ENCODE data around the gene FSHB. TPM values are rescaled to one million over a fixed set of nuclear protein-coding genes. Genes with fewer than 3 reads are reported as not detected.

The FSHB gene
- total RNA-seq, 1 experiment from 2014 or later: not detected

- ChIA-PET CTCF (no interaction called here), POLR2A (ENCODE audit: unreplicated experiment) (no interaction called here)
- Histone ChIP-seq H3K9me2 (replicated peaks; ENCODE audit: low read length) (no peaks in the 10 kb centered on the region), H3K4me2 (ENCODE audit: low read length) (no peak overlapping the region), H3K27ac (ENCODE audit: low read length) (no peak overlapping the region), H2AFZ (ENCODE audit: low read length) (no peak overlapping the region), H3K4me3 (ENCODE audit: low read length) (no peak overlapping the region), H3K79me2 (ENCODE audit: low read length) (no peaks in the 10 kb centered on the region), H4K20me1 (ENCODE audit: low read length) (no peaks in the 10 kb centered on the region), H3K9ac (ENCODE audit: low read length) (no peak overlapping the region), H3K9me3 (ENCODE audit: low read length) (no peaks in the 10 kb centered on the region), H3K4me1 (ENCODE audit: insufficient read depth, low read length) (no peaks in the 10 kb centered on the region), H3F3A (ENCODE audit: low read length, unreplicated experiment) (no peaks in the 10 kb centered on the region), H3K36me3 (ENCODE audit: low read depth, low read length) (no peaks in the 10 kb centered on the region), H3K27me3 (ENCODE audit: low read length) (no peaks in the 10 kb centered on the region)
- intact Hi-C loops (cut with micrococcal nuclease): no loop called here
- no peak for ATAC-seq
- TF ChIP-seq CTCF (conservative IDR thresholded peaks at IDR 0.05; ENCODE audit: low read depth, low read length) (no peak), EZH2phosphoT487 (IDR thresholded peaks at IDR 0.05; ENCODE audit: borderline replicate concordance, low read length) (no peak), EZH2 (IDR thresholded peaks at IDR 0.05; ENCODE audit: low read length, unreplicated experiment) (no peak)
- DNase-seq: no peak
- BruUV-seq (replicated peaks): no TSS peak
Measured at GRCh38 chr11:30257058-30257457, 26.2 kb downstream of the FSHB start.

- POLR2A ChIA-PET (ENCODE audit: unreplicated experiment): no interaction called here
- H3K4me3 ChIP-seq (ENCODE audit: low read length): no peak overlapping the region
Measured at GRCh38 chr11:30258679-30259078, 27.9 kb downstream of the FSHB start.

GRCh38 chr11:30260813-30261212, 30.0 kb downstream of the FSHB start:
- Histone ChIP-seq H3K9me3 (ENCODE audit: low read length) (no peaks in the 10 kb centered on the region), H3K4me3 (ENCODE audit: low read length) (no peak overlapping the region), H3K9me2 (replicated peaks; ENCODE audit: low read length) (no peaks in the 10 kb centered on the region), H3K27ac (ENCODE audit: low read length) (no peak overlapping the region), H3K9ac (ENCODE audit: low read length) (no peak overlapping the region), H3K36me3 (ENCODE audit: low read depth, low read length) (no peaks in the 10 kb centered on the region), H2AFZ (ENCODE audit: low read length) (no peak overlapping the region), H4K20me1 (ENCODE audit: low read length) (no peaks in the 10 kb centered on the region), H3K4me2 (ENCODE audit: low read length) (no peak overlapping the region), H3F3A (ENCODE audit: low read length, unreplicated experiment) (no peaks in the 10 kb centered on the region), H3K4me1 (ENCODE audit: insufficient read depth, low read length) (no peaks in the 10 kb centered on the region), H3K79me2 (ENCODE audit: low read length) (no peaks in the 10 kb centered on the region), H3K27me3 (ENCODE audit: low read length) (no peaks in the 10 kb centered on the region)
- no peak for TF ChIP-seq CTCF (conservative IDR thresholded peaks at IDR 0.05; ENCODE audit: low read depth, low read length)
- TF ChIP-seq EZH2phosphoT487 (IDR thresholded peaks at IDR 0.05; ENCODE audit: borderline replicate concordance, low read length): no peak
- TF ChIP-seq EZH2 (IDR thresholded peaks at IDR 0.05; ENCODE audit: low read length, unreplicated experiment): no peak
- CTCF ChIA-PET: no interaction called here
- DNase-seq (no peak), ATAC-seq (no peak)
- intact Hi-C loops (cut with micrococcal nuclease): no loop called here
- POLR2A ChIA-PET (ENCODE audit: unreplicated experiment): no interaction called here
- BruUV-seq (replicated peaks): no TSS peak

More at GRCh38 chr11:30258679-30259078, 27.9 kb downstream of the FSHB start:
- no peak for TF ChIP-seq EZH2phosphoT487 (IDR thresholded peaks at IDR 0.05; ENCODE audit: borderline replicate concordance, low read length)
- TF ChIP-seq EZH2 (IDR thresholded peaks at IDR 0.05; ENCODE audit: low read length, unreplicated experiment): no peak
- TF ChIP-seq CTCF (conservative IDR thresholded peaks at IDR 0.05; ENCODE audit: low read depth, low read length): no peak
- ATAC-seq: no peak
- no peak overlapping the region for H2AFZ ChIP-seq (ENCODE audit: low read length)
- no peaks in the 10 kb centered on the region for H4K20me1 ChIP-seq (ENCODE audit: low read length)
- no peaks in the 10 kb centered on the region for H3K36me3 ChIP-seq (ENCODE audit: low read depth, low read length)
- no peaks in the 10 kb centered on the region for H3F3A ChIP-seq (ENCODE audit: low read length, unreplicated experiment)
- H3K79me2 ChIP-seq (ENCODE audit: low read length): no peaks in the 10 kb centered on the region
- H3K4me2 ChIP-seq (ENCODE audit: low read length): no peak overlapping the region
- intact Hi-C loops (cut with micrococcal nuclease): no loop called here
- H3K9me2 ChIP-seq (replicated peaks; ENCODE audit: low read length): no peaks in the 10 kb centered on the region
- H3K9me3 ChIP-seq (ENCODE audit: low read length): no peaks in the 10 kb centered on the region
- CTCF ChIA-PET: no interaction called here
- H3K9ac ChIP-seq (ENCODE audit: low read length): no peak overlapping the region
- H3K27ac ChIP-seq (ENCODE audit: low read length): no peak overlapping the region
- H3K4me1 ChIP-seq (ENCODE audit: insufficient read depth, low read length): no peaks in the 10 kb centered on the region
- BruUV-seq (replicated peaks): no TSS peak
- DNase-seq: no peak
- no peaks in the 10 kb centered on the region for H3K27me3 ChIP-seq (ENCODE audit: low read length)
